ENCODE data around the gene AGBL2.

- TF ChIP-seq CTCF (IDR thresholded peaks at IDR 0.05) (no peak), POLR2A (IDR thresholded peaks at IDR 0.05) (no peak)
Measured at GRCh38 chr11:47645500-47645899, 69.7 kb downstream of the AGBL2 start.
